ENCODE results near the gene RASA3. TPM values are rescaled to one million over a fixed set of nuclear protein-coding genes. Genes with fewer than 3 reads are reported as not detected.

RASA3 gene
- total RNA-seq, 6 experiments from 2014 or later: 3.5 to 7.9 (median 4.6) TPM

DNA sequence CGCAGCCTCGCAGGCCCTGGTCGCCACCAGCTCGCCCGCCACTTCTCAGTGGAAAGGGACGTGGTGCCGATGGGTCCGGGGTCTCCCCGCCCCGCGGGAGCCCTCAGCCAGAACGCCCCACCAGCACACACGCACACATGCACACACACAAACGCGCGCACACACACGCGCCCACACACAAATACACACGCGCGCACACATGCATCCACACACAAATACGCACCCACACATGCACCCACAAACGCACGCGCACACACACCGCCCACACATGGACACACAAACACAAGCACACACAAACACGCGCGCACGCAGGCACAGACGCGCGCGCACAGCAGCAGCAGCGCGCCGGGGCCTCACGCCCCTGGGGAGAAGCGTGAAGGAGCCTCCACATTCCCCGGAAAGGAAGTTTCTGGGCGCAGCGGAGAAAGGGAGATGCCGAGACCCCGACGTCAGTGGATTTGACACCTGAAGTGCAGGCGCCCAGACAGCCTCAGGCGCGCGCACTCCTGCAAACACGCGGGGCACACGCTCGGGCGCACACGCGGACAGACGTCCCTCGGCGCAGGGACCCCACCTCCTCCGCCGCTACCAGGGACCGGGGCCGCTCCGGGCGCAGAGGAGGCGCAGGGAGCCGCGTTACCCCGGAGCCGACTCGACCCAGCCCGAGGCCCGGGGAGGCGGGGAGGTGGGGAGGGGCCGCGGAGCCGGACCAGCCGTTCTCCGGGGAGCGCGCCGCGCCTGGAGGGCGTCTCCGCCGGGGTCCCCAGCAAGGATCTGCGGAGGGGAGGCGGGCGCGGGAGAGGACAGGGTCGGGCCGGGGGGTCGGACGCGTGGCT, 622 bp downstream of the RASA3 start:
- no peak for TF ChIP-seq POLR2A (IDR thresholded peaks at IDR 0.05)
- TF ChIP-seq, protein P1, sequence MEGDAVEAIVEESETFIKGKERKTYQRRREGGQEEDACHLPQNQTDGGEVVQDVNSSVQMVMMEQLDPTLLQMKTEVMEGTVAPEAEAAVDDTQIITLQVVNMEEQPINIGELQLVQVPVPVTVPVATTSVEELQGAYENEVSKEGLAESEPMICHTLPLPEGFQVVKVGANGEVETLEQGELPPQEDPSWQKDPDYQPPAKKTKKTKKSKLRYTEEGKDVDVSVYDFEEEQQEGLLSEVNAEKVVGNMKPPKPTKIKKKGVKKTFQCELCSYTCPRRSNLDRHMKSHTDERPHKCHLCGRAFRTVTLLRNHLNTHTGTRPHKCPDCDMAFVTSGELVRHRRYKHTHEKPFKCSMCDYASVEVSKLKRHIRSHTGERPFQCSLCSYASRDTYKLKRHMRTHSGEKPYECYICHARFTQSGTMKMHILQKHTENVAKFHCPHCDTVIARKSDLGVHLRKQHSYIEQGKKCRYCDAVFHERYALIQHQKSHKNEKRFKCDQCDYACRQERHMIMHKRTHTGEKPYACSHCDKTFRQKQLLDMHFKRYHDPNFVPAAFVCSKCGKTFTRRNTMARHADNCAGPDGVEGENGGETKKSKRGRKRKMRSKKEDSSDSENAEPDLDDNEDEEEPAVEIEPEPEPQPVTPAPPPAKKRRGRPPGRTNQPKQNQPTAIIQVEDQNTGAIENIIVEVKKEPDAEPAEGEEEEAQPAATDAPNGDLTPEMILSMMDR (IDR thresholded peaks at IDR 0.05): no peak
- Histone ChIP-seq H3K4me1 (peaks cover 0 to 25% (median 4%) of the 10 kb centered on the region in 4 donors), H3K27me3 (no peaks in the 10 kb centered on the region), H3K9me3 (no peaks in the 10 kb centered on the region), H3K27ac (peak overlapping the region in 2 of 3 donors; percentile 55 to 85), H3K4me3 (peak overlapping the region; percentile 60 to 78 (median 64)), H3K36me3 (no peaks in the 10 kb centered on the region)
- DNase-seq (peak in 2 of 3 donors; percentile 26 to 62), ATAC-seq (peak in 3 of 4 donors; percentile 1 to 8 (median 7))
- 6% methylated on average over 29 of the region's 95 CpGs for WGBS (ENCODE audit: insufficient coverage, low coverage, low lambda C conversion rate, missing lambda C conversion rate)
- intact Hi-C loops (cut with DNase I): no loop called here

DNA sequence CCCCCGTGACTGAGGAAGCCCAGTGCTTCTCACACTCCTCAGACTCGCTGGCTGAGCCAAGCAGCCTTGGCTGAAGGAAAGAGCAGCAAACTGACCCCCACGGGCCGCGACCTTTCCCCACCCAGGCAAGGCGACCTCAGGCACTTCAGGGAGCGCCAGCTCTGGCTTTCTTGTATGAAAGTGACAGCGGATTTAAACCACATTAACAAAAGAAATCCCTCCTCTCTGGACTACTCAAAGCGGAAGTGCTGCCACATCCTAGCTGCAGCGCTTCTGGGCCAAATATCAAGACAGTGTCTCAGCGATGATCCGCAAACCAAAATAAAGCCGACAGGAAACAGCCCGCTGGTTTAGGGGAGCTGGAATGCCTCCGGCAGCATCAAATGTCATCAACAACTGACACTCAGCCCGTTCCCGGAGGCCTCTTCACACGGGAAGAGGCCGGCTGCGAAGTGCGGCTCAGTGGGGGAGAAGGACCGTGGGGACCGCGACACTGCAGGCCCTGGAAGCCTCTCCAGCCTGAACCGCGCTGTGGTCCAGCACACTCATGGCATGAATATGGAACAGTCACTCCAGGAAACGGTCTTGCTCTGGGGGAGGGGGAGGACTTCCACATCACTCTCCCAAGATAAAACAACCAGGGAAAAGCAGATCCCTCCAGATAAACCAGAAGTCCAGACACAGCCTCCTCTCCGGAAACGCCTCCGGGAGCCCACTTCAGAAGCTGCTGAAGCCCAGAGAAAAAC, 1.4 kb downstream of the RASA3 start:
- DNase-seq: peak in 1 of 3 donors; percentile 48
- peak; percentile 11 to 26 (median 20) for ATAC-seq
- H3K4me1 ChIP-seq: peaks cover 0 to 25% (median 4%) of the 10 kb centered on the region in 4 donors
- peak overlapping the region; percentile 55 to 85 (median 64) for H3K27ac ChIP-seq
- no peak for TF ChIP-seq POLR2A (IDR thresholded peaks at IDR 0.05)
- TF ChIP-seq, protein P1 (IDR thresholded peaks at IDR 0.05): no peak
- WGBS (ENCODE audit: insufficient coverage, low coverage, low lambda C conversion rate, missing lambda C conversion rate): 27% methylated on average over 12 of the region's 30 CpGs
- intact Hi-C loops (cut with DNase I): no loop called here
- H3K36me3 ChIP-seq: no peaks in the 10 kb centered on the region
- no peaks in the 10 kb centered on the region for H3K9me3 ChIP-seq
- peak overlapping the region; percentile 60 to 78 (median 64) for H3K4me3 ChIP-seq
- no peaks in the 10 kb centered on the region for H3K27me3 ChIP-seq

DNA sequence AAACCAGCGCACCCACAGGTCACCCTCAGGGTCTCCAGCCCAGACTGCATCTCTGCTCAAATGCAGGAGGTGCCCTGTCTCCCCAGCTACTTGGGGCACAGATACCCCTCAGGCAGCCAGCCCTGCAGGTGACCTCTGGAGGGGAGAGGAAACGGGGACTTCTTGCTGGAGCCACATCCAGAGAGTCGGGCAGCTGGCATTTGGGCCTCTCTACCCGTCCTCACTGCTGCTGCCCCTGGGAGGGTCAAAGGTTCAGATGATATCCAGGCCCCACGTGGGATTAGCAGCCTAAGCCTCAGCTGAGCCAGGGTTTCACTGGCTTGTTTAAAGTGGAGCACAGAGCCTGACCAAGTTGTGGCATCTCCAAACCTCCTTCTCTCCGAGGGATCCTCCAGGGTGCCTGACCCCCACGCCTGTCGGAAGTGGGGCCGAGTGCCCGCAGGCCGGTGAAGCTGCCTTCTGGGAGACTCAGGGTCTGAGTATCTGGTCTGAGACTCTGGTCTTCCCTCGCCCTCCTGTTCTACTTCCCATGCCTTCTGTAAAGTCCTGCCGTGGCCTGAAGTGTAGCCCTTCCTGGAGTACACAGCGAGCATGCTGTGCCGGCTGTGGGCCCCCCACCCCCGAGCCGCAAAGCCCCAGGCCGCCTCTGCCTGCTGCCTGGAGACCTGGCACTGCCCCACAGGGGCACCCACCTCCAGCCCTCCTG, 2.1 kb downstream of the RASA3 start:
- Histone ChIP-seq H3K9me3 (no peaks in the 10 kb centered on the region), H3K27ac (peak overlapping the region; percentile 55 to 85 (median 64)), H3K36me3 (no peaks in the 10 kb centered on the region), H3K27me3 (no peaks in the 10 kb centered on the region), H3K4me3 (peak overlapping the region; percentile 16 to 78 (median 64)), H3K4me1 (peaks cover 0 to 25% (median 4%) of the 10 kb centered on the region in 4 donors)
- WGBS (ENCODE audit: insufficient coverage, low coverage, low lambda C conversion rate, missing lambda C conversion rate): no CpG with 5 or more reads among the region's 18 CpGs
- DNase-seq: peak in 1 of 3 donors; percentile 71
- TF ChIP-seq POLR2A (IDR thresholded peaks at IDR 0.05): no peak
- TF ChIP-seq, protein P1 (IDR thresholded peaks at IDR 0.05): no peak
- peak; percentile 41 to 65 (median 48) for ATAC-seq
- intact Hi-C loops (cut with DNase I): no loop called here

DNA sequence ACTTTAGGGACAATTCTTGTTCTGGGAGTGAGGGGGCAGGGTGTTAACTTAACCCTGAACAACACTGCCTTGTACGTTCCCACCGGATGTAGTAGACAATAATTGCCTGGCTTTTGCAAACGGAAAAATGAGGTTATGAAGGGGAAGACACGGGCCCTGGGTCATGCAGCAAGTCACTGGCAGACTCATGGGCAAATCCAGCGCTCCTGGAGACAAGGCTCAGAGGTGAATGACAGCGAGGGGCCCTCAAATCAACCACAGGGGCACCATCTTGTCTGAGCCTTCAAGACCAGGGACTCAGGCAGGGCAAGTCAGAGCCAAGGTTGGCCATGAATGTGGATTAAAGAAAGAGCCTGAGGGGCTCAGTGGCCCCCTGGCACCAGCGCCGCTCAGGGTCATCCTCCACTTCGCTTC, 2.8 kb downstream of the RASA3 start:
- H3K9me3 ChIP-seq: no peaks in the 10 kb centered on the region
- H3K4me1 ChIP-seq: peaks cover 0 to 25% (median 4%) of the 10 kb centered on the region in 4 donors
- ATAC-seq (no peak), DNase-seq (no peak)
- 28% methylated on average over 4 of the region's 9 CpGs for WGBS (ENCODE audit: insufficient coverage, low coverage, low lambda C conversion rate, missing lambda C conversion rate)
- no peak overlapping the region for H3K4me3 ChIP-seq
- peak overlapping the region in 2 of 3 donors; percentile 55 to 85 for H3K27ac ChIP-seq
- H3K36me3 ChIP-seq: no peaks in the 10 kb centered on the region
- TF ChIP-seq, protein P1 (IDR thresholded peaks at IDR 0.05): no peak
- no peak for TF ChIP-seq POLR2A (IDR thresholded peaks at IDR 0.05)
- H3K27me3 ChIP-seq: no peaks in the 10 kb centered on the region
- intact Hi-C loops (cut with DNase I): no loop called here

Measured in right lobe of liver (tissue), 6 donors.